Measurements from ENCODE around the gene SPACDR.
"Not testable (repeated sequence)": the region's sequence is repeated elsewhere in the genome, so short reads cannot be mapped to it uniquely, and the experiment has no call there.

The SPACDR gene, protein sequence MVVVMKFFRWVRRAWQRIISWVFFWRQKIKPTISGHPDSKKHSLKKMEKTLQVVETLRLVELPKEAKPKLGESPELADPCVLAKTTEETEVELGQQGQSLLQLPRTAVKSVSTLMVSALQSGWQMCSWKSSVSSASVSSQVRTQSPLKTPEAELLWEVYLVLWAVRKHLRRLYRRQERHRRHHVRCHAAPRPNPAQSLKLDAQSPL

DNA sequence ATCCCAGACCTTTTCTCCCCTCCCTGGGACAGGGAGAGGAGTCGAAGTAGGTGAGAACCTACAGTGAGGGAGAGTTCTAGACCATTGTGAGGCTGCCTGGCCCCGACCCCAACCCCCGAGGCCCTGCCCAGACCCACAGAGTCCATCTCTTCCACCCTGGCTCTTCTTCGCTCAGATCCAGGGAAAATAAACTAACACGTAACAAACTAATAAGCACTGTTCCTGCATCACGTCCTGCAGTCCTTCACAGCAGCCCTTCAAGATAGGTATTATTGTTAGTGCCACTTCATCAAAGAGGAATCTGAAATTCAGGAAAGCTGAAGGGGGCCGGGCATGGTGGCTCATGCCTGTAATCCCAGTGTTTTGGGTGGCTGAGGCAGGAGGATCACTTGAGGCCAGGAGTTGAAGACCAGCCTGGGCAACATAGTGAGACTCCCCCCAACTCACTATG lies at the start of gene SPACDR:
Gene SPACDR (minus strand): TSS at position 51 of the 451 bp plus-strand sequence. CDS start 235 bp downstream, outside the sequence.
- DNase-seq (ENCODE audit: extremely low read depth in 1 of 2, low read depth in 1 of 2): no peak

DNA sequence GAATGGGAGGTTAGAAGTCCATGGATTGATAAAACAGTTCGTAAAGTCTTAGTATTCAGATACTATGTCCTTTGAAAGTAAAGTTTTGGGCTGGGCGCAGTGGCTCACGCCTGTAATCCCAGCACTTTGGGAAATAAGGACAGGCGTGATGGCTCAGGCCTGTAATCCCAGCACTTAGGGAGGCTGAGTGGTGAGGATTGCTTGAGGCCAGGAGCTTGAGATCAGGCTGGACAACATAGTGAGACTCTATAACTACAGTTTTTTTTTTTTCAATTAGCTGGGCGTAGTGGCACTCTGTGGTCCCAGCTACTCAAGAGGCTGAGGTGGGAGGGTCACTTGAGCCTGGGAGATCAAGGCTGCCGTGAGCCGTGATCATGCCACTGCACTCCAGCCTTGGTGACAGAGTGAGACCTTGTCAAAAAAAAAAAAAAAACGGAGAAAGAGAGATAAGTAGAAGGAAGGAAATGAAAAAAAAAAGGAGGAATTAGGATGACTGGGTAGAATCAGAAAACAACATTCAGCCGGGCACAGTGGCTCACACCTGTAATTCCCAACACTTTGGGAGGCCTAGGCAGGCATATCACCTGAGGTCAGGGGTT lies 49.3 kb upstream of the SPACDR start:
- DNase-seq (ENCODE audit: extremely low read depth in 1 of 2, low read depth in 1 of 2): no peak

DNA sequence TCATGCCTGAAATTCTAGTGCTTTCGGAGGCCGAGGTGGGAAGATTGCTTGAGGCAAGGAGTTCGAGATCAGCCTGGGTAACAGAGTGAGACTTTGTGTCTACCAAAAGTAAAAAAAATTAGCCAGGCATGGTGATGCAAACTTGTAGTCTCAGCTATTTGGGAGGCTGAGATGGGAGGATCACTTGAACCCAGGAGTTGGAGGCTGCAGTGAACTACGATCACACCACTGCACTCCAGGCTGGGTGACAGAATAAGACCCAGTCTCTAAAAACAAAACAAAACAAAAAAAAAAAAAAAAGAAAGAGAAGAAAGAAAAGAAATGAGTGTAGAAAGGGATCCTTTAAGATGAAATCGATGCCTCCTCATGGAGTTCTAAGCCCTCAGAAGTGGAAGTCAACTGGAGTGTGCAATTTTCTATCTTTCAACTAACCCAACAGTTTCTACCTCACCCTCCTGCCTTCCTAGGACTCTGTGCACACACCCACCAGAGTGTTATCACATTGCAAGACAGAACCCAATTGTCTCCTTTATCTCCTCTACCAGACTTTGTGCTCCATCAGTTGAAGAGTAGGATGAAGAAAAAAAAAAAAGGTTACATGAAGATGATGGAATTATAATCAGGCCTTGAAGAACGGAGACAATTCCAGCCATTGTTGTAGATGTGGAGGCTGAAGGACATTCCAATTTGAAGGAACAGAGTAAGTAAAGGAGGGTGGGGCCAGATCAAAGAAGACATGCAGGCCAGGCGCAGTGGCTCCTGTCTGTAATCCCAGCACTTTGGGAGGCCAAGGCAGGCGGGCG lies 46.6 kb upstream of the SPACDR start:
- DNase-seq (ENCODE audit: extremely low read depth in 1 of 2, low read depth in 1 of 2): no peak

DNA sequence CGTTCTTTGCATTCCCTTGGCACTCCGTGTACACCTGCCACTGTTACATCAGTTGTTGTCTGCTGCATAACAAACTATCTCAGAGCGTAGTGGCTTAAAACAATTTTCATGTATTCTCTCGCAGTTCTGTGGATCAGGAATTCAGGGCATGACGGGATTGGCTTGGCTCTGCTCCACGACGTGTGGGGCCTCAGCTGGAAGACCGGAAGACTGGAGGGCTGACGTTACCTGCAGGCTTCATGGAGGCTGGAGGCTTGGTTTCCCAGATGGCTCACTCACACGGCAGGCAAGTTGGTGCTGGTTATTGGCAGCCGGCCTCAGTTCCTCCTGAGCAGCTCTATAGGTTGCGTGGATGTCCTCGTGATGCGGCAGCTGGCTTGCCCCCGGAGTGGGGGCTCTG lies 45.2 kb upstream of the SPACDR start:
- DNase-seq (ENCODE audit: extremely low read depth in 1 of 2, low read depth in 1 of 2): no peak

DNA sequence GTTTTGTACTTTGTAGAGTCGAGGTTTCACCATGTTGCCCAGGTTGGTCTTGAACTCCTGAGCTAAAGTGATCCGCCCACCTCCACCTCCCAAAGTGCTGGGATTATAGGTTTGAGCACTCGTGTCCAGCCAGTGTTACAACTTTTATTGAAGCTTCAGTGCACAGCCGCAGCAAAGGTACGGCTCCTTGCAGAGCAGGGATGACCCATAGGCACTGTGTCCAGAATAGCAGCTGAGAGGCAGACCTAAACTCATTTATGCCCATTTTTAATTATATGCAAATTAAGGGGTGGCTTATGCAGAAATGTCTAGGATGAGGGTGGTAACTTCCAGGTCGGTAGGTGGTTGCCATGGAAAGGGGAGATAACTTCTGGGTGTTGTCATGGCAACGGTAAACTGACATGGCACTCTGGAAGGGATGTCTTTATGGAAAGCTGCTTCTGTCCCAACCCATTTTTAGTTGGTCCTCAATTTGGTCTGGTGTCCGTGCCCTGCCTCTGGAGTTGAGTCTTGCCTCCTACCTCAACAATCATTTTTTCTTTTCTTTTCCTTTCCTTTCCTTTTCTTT lies 42.4 kb upstream of the SPACDR start:
- DNase-seq (ENCODE audit: extremely low read depth in 1 of 2, low read depth in 1 of 2): no peak

DNA sequence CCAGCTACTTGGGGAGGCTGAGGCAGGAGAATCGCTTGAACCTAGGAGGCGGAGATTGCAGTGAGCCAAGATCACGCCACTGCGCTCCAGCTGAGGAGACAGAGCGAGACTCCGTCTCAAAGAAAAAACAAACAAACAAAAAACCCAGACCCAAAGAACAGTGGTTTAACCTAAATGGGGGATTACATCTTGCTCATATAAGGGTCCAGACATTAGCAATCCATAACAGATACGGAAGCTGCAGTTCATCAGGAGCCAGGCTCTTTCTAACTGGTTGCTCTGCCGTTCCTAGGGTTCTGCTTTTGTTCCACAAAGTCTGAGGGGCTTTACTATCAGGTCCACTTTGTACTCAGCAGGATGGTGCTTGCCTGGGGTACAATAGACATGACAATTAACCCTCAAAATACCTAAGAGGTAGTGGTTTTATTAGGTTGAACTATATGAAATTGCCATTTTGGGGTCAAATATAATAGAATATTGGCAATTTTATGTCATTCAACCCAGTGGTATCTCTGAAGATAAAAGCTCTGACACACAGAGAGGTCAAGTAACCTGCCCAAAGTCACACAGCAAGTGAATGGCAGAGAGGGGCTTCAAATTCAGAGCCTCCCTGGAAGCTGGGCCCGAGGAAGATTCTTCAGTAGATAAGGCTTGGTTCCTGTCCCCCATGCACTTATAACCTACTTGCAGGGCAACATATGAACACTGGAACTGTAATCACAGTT lies 41.0 kb upstream of the SPACDR start:
- DNase-seq (ENCODE audit: extremely low read depth in 1 of 2, low read depth in 1 of 2): no peak

DNA sequence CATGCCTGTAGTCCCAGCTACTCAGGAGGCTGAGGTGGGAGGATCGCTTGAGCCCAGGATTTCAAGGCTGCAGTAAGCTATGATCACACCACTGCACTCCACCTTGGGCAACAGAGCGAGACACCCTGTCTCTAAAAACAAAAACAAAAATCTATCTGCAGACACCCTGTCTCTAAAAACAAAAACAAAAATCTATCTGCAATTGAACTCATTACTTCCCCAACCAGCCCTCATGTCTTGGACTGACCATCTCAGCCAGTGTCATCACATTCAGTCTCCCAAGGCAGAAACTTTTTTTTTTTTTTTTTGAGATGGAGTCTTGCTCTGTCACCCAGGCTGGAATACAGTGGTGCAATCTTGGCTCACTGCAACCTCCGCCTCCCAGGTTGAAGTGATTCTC lies 40.0 kb upstream of the SPACDR start:
- not testable (repeated sequence) for DNase-seq (ENCODE audit: extremely low read depth in 1 of 2, low read depth in 1 of 2)

DNA sequence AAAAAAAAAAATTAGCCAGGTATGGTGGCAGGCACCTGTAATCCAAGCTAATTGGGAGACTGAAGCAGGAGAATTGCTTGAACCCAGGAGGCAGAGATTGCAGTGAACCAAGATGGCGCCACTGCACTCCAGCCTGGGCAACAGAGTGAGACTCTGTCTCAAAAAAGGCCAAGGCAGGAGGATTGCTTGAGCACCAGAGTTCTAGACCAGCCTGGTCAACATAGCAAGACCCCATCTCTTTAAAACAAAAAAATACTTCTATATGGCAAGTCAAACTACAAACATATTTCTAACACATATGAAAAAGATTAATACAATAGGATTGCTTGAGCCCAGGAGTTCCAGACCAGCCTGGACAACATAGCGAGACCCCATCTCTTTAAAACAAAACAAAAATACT lies 36.7 kb upstream of the SPACDR start:
- not testable (repeated sequence) for DNase-seq (ENCODE audit: extremely low read depth in 1 of 2, low read depth in 1 of 2)

DNA sequence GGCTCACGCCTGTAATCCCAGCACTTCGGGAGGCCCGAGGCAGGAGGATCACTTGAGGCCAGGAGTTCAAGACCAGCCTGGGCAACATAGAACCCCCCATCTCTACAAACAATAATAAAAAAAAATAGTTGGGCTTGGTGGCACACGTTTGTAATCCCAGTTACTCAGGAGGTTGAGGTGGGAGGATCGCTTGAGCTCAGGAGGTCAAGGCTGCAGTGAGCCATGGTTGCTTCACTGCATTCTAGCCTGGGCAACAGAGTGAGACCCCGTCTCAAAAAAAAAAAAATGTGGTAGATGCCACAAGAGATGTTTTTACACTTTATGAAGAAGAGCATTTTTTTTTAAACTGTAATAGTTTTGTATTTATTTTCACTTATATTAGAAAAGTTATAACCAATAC lies 32.4 kb upstream of the SPACDR start:
- DNase-seq (ENCODE audit: extremely low read depth in 1 of 2, low read depth in 1 of 2): no peak

DNA sequence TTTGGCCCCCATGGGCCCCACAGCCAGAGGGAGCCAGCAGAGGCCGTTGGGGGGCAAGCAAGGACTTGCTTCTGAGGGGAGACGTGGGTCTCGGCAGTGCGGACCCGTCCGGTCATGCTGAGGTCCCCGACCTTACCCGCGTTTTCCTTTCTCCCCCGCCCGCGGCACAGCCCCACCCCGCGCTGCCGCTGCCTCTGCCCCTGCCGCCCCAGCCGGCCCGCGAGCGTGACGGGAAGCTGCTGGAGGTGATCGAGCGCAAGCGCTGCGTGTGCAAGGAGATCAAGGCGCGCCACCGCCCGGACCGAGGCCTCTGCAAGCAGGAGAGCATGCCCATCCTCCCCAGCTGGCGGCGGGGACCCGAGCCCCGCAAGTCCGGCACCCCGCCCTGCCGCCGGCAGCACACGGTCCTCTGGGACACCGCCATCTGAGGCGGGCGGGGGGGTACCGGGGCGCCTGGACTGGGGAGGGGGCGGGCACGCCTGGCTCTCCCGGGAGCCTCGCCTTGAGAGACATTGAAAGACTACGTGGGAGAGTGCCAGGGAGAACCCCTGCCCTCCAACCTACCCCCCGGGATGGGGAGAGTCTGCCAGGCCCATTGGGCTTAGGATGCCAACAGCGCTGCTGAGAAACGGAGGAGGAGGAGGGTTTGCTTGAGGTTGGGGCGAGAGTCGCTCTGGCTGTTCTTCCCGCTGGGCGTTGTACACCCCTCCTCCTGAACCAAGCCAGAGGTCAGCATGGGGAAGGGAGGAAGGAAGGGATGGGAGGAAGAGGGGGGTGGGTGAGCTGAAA lies 29.6 kb upstream of the SPACDR start:
- DNase-seq (ENCODE audit: extremely low read depth in 1 of 2, low read depth in 1 of 2): peak in 1 of 2 donors; percentile 35

DNA sequence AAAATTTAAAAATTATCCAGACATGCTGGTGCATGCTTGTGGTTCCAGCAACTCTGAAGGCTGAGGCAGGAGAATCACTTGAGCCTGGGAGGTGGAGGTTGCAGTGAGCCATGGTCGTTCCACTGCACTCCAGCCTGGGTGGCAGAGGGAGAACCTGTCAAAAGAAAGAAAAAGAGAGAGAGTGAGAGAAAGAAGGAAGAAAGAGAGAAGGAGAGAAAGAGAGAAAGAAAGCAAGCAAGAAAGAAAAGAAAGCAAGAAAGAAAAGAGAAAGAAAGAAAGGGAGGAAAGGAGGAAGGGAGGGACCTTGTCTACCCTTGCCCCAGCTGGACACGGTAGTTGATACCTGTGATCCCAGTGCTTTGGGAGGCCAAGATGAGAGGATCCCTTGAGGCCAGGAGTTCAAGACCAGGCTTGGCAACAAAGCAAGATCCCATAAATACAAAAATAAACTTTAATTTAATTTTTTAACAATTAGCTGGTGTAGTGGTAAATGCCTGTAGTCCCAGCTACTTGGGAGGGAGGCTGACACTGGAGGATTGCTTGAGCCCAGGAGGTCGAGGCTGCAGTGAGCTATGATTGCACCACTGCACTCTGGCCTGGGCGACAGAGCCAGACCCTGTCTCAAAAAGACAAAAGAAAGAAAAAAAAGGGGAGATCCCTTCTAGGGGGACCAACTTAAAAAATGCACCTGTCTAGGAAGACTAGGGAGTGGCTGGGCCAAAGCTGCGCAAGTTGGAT lies 28.8 kb upstream of the SPACDR start:
- no peak for DNase-seq (ENCODE audit: extremely low read depth in 1 of 2, low read depth in 1 of 2)

DNA sequence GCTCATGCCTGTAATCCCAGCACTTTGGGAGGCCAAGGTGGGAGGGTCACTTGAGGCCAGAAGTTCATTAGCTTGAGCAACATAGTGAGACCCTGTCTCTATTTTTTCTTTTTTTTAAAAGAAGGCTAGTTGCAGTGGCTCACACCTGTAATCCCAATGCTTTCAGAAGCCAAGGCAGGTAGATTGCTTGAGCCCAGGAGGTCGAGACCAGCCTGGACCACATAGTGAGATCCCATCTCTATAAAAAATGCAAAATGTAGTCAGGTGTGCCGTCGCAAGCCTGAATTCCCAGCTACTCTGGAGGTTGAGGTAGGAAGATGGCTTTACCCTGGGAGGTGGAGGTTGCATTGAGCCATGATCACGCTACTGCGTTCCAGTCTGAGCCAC lies 27.1 kb upstream of the SPACDR start:
- DNase-seq (ENCODE audit: extremely low read depth in 1 of 2, low read depth in 1 of 2): no peak

DNA sequence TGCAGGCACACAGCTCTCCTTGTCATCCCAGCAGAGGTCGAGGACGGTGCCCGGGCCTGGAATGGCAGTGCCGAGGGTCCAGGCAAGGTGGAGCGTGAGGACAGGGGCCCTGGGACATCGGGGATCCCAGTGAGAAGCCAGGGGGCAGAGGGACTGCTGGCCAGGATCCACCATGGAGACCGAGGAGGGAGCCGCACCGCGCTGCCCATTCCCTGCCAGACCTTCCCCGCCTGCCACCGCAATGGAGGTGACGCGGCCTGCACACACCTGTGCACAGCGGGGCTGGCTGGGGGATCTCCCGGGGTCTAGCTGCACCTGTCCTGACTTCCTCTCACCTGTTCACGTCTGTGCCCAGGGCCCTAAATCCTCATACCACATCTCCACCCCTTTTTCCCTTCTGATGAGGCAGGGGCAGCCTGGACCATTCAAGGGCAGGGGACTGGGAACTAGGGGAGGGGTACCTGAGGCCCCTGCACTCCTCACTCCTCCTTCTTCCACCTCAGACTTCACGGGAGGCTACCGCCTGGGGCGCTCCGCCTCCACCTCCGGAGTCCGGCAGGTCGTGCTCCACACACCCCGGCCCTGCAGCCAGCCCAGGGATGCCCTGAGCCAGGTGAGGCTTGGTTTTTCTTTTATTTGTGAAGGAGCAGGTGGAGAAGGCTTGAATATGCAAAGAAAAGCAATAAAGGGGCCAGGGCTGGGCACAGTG lies 26.6 kb upstream of the SPACDR start:
- no peak for DNase-seq (ENCODE audit: extremely low read depth in 1 of 2, low read depth in 1 of 2)

DNA sequence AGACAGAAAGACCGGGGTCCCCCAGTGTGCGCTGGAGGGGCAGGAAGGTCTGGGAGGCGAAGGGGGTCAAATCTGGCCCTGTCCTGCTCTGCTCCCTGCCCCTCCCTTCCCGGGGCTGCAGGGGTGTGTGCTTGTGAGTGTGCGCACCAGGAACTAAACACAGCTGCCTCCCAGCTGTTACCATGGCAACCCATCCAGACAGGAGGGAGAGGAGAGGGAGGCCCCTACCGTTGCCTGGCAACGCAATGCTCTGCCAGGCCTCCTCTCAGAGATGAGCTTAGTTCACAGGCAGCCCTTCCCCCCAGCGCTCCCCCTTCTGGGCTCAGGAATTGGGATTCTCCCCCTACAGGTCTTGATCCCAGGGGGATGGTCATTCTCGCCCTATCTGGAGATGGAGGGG lies 25.8 kb upstream of the SPACDR start:
- no peak for DNase-seq (ENCODE audit: extremely low read depth in 1 of 2, low read depth in 1 of 2)

DNA sequence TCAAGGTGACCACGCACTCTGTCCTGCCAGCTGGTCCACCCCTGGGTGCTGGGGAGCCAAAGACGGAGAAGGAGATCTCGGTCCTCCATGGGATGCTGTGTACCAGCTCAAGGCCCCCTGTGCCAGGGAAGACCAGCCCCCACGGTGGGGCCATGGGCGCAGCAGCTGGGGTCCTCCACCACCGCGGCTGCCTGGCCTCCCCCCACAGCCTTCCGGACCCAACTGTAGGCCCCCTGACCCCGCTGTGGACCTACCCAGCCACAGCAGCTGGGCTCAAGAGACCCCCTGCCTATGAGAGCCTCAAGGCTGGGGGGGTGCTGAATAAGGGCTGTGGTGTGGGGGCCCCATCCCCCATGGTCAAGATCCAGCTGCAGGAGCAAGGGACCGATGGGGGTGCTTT lies 25.1 kb upstream of the SPACDR start:
- DNase-seq (ENCODE audit: extremely low read depth in 1 of 2, low read depth in 1 of 2): no peak

DNA sequence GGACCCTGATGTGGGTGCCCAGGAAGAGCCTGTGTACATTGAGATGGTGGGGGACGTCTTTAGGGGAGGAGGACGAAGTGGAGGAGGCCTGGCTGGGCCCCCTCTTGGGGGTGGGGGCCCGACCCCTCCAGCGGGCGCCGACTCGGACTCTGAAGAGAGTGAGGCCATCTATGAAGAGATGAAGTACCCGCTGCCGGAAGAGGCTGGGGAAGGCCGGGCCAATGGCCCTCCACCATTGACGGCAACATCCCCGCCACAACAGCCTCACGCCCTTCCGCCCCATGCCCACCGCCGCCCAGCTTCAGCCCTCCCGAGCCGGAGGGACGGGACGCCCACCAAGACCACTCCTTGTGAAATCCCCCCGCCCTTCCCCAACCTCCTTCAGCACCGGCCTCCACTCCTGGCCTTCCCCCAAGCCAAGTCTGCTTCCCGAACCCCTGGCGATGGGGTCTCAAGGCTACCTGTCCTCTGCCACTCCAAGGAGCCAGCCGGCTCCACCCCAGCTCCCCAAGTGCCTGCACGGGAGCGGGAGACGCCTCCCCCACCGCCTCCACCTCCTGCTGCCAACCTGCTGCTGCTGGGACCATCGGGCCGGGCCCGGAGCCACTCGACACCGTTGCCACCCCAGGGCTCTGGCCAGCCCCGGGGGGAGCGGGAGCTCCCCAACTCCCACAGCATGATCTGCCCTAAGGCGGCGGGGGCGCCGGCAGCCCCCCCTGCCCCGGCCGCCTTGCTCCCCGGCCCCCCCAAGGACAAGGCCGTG lies 24.5 kb upstream of the SPACDR start:
- DNase-seq (ENCODE audit: extremely low read depth in 1 of 2, low read depth in 1 of 2): no peak

DNA sequence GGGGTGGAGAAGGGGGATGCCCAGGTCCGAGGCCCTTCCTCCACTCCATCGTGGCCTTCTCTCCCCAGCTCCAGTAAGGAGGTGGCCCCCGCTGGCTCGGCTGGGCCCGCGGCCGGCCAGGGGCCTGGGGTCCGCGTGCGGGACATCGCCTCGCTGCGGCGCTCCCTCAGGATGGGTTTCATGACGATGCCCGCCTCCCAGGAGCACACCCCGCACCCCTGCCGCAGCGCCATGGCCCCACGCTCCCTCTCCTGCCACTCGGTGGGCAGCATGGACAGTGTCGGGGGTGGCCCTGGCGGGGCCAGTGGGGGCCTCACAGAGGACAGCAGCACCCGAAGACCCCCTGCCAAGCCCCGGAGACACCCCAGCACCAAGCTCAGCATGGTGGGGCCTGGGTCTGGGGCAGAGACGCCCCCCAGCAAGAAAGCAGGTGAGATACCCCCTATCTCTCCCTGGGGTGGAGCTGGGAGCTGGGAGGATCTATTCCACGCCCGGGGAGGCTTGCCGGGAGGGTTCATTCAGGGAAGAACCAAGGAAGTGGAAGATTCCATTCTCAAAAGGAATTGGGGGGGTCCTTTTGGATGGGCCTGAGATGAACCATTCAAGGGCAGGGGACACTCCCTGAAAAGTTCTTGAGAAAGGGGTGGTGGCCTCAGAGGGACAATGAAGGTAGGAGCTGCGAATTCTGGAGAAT lies 22.8 kb upstream of the SPACDR start:
- DNase-seq (ENCODE audit: extremely low read depth in 1 of 2, low read depth in 1 of 2): no peak
